GM18519 (cell line): Measurements from ENCODE around the gene OMP.

Source experiments
- ATAC-seq: cut with Tn5 transposase; IDR thresholded peaks from one replicate; pipeline ENCODE4 v1.9.1; 2021; ENCODE audit warnings: mild to moderate bottlenecking, moderate library complexity; ENCODE audit not compliant: unreplicated experiment, low FRiP score

The OMP gene

GRCh38 chr11:77068457-77069335 lies 33.9 kb upstream of the OMP start:
- no peak for ATAC-seq

- ATAC-seq: no peak
These were observed 33.2 kb upstream of the OMP start for GRCh38 chr11:77069336-77069968.

GRCh38 chr11:77069969-77070582 lies 32.6 kb upstream of the OMP start:
- ATAC-seq: no peak

GRCh38 chr11:77071077-77071476 lies 31.6 kb upstream of the OMP start:
- no peak for ATAC-seq

GRCh38 chr11:77071671-77072605 lies 30.7 kb upstream of the OMP start:
- ATAC-seq: no peak

GRCh38 chr11:77072851-77073327 lies 29.8 kb upstream of the OMP start:
- no peak for ATAC-seq

GRCh38 chr11:77073328-77074001 lies 29.2 kb upstream of the OMP start:
- no peak for ATAC-seq

GRCh38 chr11:77074205-77074604 lies 28.4 kb upstream of the OMP start:
- ATAC-seq: no peak

GRCh38 chr11:77074626-77075221 lies 27.9 kb upstream of the OMP start:
- no peak for ATAC-seq

GRCh38 chr11:77075425-77075905 lies 27.2 kb upstream of the OMP start:
- ATAC-seq: no peak

- no peak for ATAC-seq
These were observed 23.0 kb upstream of the OMP start for GRCh38 chr11:77079666-77080065.

GRCh38 chr11:77080643-77081210 lies 21.9 kb upstream of the OMP start:
- ATAC-seq: no peak

GRCh38 chr11:77081381-77081851 lies 21.2 kb upstream of the OMP start:
- ATAC-seq: no peak

GRCh38 chr11:77081976-77082836 lies 20.4 kb upstream of the OMP start:
- ATAC-seq: no peak

- no peak for ATAC-seq
These were observed 19.6 kb upstream of the OMP start for GRCh38 chr11:77082838-77083565.

GRCh38 chr11:77083566-77084245 lies 18.9 kb upstream of the OMP start:
- ATAC-seq: no peak
